ENCODE results near the gene DLGAP1.

DLGAP1 gene

DNA sequence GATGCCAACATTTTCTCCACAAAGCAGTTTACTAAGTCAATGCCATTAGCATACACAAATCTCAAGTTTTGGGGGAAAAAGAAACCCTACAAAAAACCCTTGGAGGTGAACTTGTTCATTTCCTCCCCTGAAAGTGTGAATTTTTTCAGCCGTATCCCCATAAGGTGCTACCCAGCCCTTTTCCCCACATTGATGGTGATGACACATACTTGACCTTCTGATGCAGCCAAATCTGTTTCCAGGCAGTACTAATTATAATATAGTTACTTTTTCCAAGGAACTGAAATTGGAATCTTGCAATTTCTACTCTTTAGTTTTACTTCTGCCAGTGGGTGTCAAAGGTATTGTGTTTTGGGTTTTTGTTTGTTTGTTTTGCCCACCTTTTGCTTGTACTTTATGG lies 530.7 kb downstream of the DLGAP1 start:
- Histone ChIP-seq H3K36me3 (replicated peaks; ENCODE audit: low read depth, low read length) (no peaks in the 10 kb centered on the region), H3K4me1 (ENCODE audit: low read length) (no peaks in the 10 kb centered on the region), H3K27me3 (ENCODE audit: low read depth, low read length) (peaks cover 17% of the 10 kb centered on the region), H3K27ac (ENCODE audit: low read length) (no peak overlapping the region), H2AFZ (ENCODE audit: low read depth, low read length) (no peak overlapping the region), H3K79me2 (ENCODE audit: low read length) (no peaks in the 10 kb centered on the region), H4K20me1 (ENCODE audit: insufficient read depth, low read length) (no peaks in the 10 kb centered on the region), H3K9ac (ENCODE audit: low read length) (no peak overlapping the region), H3K4me3 (ENCODE audit: low read length) (no peak overlapping the region), H3K9me3 (ENCODE audit: insufficient read depth, low read length) (no peaks in the 10 kb centered on the region), H3K4me2 (ENCODE audit: low read length) (no peak overlapping the region)
- no peak for TF ChIP-seq EZH2phosphoT487 (IDR thresholded peaks at IDR 0.05; ENCODE audit: low read depth)
- no peak for TF ChIP-seq CTCF (IDR thresholded peaks at IDR 0.05; ENCODE audit: low read depth, low read length)

GRCh38 chr18:3923750-3924149 lies 531.4 kb downstream of the DLGAP1 start:
- Histone ChIP-seq H3K79me2 (ENCODE audit: low read length) (no peaks in the 10 kb centered on the region), H3K4me1 (ENCODE audit: low read length) (no peaks in the 10 kb centered on the region), H3K4me2 (ENCODE audit: low read length) (no peak overlapping the region), H3K9ac (ENCODE audit: low read length) (no peak overlapping the region), H3K36me3 (replicated peaks; ENCODE audit: low read depth, low read length) (no peaks in the 10 kb centered on the region), H3K27me3 (ENCODE audit: low read depth, low read length) (peaks cover 21% of the 10 kb centered on the region), H2AFZ (ENCODE audit: low read depth, low read length) (no peak overlapping the region), H3K9me3 (ENCODE audit: insufficient read depth, low read length) (no peaks in the 10 kb centered on the region), H3K27ac (ENCODE audit: low read length) (no peak overlapping the region), H3K4me3 (ENCODE audit: low read length) (no peak overlapping the region), H4K20me1 (ENCODE audit: insufficient read depth, low read length) (no peaks in the 10 kb centered on the region)
- no peak for TF ChIP-seq CTCF (IDR thresholded peaks at IDR 0.05; ENCODE audit: low read depth, low read length)

- Histone ChIP-seq H4K20me1 (ENCODE audit: insufficient read depth, low read length) (no peaks in the 10 kb centered on the region), H3K27ac (ENCODE audit: low read length) (no peak overlapping the region), H3K36me3 (replicated peaks; ENCODE audit: low read depth, low read length) (no peaks in the 10 kb centered on the region), H3K9ac (ENCODE audit: low read length) (no peak overlapping the region), H3K4me2 (ENCODE audit: low read length) (no peak overlapping the region), H3K27me3 (ENCODE audit: low read depth, low read length) (peaks cover 35% of the 10 kb centered on the region), H3K4me3 (ENCODE audit: low read length) (no peak overlapping the region), H3K9me3 (ENCODE audit: insufficient read depth, low read length) (no peaks in the 10 kb centered on the region), H3K79me2 (ENCODE audit: low read length) (no peaks in the 10 kb centered on the region), H2AFZ (ENCODE audit: low read depth, low read length) (no peak overlapping the region), H3K4me1 (ENCODE audit: low read length) (no peaks in the 10 kb centered on the region)
- TF ChIP-seq CTCF (IDR thresholded peaks at IDR 0.05; ENCODE audit: low read depth, low read length) (no peak), EZH2phosphoT487 (IDR thresholded peaks at IDR 0.05; ENCODE audit: low read depth) (no peak)
Observed at GRCh38 chr18:3921826-3922225, 533.3 kb downstream of the DLGAP1 start.

GRCh38 chr18:3920832-3921231 lies 534.3 kb downstream of the DLGAP1 start:
- H3K4me1 ChIP-seq (ENCODE audit: low read length), result no peaks in the 10 kb centered on the region
- TF ChIP-seq EZH2phosphoT487 (IDR thresholded peaks at IDR 0.05; ENCODE audit: low read depth), result no peak
- TF ChIP-seq CTCF (IDR thresholded peaks at IDR 0.05; ENCODE audit: low read depth, low read length), result no peak
- no peak overlapping the region for H2AFZ ChIP-seq (ENCODE audit: low read depth, low read length)
- H3K9ac ChIP-seq (ENCODE audit: low read length), result no peak overlapping the region
- no peaks in the 10 kb centered on the region for H3K9me3 ChIP-seq (ENCODE audit: insufficient read depth, low read length)
- H3K4me3 ChIP-seq (ENCODE audit: low read length), result no peak overlapping the region
- no peaks in the 10 kb centered on the region for H3K36me3 ChIP-seq (replicated peaks; ENCODE audit: low read depth, low read length)
- H3K27ac ChIP-seq (ENCODE audit: low read length), result no peak overlapping the region
- H3K27me3 ChIP-seq (ENCODE audit: low read depth, low read length), result peaks cover 42% of the 10 kb centered on the region
- no peaks in the 10 kb centered on the region for H3K79me2 ChIP-seq (ENCODE audit: low read length)
- no peaks in the 10 kb centered on the region for H4K20me1 ChIP-seq (ENCODE audit: insufficient read depth, low read length)
- no peak overlapping the region for H3K4me2 ChIP-seq (ENCODE audit: low read length)
